ENCODE results near the gene XCL1.

Gene XCL1

DNA sequence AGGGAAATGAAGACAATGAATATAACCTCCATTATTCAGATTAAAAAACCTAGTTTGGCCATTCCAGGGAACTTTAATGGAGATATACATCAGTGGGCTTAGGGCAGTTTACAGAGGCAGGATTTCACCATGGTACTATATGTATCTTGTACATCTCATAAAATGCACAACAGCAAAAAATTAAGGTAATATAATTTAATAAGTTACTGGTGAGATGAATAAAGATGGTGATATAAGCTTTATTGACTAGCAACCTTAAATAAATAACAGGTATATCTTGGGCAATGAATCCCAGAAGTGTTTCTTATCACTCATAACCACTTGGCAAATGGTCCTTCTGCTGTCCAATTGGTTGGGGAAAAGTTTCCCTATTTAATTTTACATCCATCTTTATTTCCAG lies 29.0 kb downstream of the XCL1 start:
- no peak for DNase-seq (ENCODE audit: low read depth in 2 of 2)

DNA sequence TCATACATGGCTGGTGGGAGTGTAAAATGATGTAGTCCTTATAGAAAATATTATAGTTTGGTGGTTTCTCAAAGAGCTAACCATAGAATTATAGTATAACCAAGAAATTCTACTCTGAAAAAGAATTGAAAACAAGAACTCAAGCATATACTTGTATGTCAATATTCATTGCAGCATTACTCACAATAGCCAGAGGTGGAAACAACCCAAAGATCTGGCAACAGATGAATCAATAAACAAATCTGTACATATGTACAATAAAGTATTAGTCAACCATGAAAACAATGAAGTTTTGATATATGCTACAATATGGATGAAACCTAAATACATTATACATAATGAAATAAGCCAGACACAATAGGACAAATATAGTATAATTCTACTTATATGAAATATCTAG lies 29.7 kb downstream of the XCL1 start:
- DNase-seq (ENCODE audit: low read depth in 2 of 2), result no peak

DNA sequence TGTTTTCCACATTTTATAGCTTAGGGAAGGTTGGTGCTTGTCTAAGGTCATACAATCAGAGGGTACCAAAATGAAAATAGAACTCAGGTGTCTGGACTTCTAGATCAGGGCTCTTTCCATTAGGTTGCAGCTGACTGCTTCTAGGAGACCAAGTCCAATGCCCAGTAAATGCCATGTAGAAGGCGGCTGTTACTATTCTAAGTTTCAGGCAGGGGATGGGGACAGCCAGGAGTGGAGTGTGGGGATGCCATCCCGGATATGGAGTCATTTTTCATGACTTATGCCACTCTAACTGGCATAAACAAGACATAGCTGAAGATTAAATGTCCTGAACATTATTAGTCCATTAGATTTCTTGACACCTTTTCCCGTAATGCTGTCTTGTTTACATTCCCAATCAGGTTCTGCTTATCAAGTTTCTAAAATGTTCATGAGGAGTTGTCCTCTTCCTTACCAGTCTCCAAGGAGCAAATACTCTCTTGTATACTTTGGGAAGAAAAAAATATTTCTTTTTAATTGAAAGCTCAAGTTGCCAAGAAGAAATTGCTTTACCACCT lies 31.5 kb downstream of the XCL1 start:
- DNase-seq (ENCODE audit: low read depth in 2 of 2), result no peak

DNA sequence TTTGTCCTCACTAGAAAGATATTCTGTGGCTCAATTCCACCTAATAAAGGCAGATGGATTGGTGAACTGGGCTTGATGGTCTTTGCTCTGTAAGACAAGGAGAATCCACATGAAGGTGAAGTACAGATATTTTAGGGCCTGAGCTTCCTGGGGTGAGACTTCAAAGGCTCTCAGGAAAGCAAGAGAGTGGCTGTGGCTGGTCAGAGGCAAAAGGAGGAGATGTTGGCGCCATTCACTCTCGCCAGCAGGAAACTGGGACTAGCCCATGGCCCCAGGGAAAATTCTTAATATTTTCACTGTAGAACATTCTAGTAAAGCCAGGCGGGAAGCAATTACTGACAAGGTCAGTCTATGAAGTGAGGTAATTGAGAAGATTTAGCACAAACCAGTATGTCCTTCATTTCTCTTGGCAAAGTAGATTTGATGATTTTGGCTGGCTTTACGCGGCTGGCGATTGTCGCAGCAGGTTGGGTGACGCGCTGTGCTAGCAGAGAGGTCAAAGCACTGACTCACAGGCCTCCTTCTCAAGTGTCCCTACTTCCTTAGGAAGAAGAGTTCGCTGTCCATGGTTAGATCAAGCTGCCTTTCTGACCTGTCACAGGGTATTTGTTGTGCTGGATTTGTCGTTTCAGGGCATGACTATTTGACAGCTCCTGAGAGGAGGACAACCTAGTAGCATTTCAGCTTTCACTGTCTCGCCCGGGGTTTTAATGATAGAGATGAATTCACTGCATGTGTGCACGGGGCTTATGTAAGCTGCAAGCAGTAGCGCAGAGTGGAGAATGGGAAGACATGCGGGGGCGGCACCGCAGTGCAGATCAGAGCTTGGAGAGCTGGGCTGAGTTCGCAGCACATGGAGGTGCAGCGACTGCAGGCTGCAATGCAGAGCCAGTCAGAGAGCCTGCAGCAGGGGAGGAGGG lies 32.7 kb downstream of the XCL1 start:
- DNase-seq (ENCODE audit: low read depth in 2 of 2), result no peak

DNA sequence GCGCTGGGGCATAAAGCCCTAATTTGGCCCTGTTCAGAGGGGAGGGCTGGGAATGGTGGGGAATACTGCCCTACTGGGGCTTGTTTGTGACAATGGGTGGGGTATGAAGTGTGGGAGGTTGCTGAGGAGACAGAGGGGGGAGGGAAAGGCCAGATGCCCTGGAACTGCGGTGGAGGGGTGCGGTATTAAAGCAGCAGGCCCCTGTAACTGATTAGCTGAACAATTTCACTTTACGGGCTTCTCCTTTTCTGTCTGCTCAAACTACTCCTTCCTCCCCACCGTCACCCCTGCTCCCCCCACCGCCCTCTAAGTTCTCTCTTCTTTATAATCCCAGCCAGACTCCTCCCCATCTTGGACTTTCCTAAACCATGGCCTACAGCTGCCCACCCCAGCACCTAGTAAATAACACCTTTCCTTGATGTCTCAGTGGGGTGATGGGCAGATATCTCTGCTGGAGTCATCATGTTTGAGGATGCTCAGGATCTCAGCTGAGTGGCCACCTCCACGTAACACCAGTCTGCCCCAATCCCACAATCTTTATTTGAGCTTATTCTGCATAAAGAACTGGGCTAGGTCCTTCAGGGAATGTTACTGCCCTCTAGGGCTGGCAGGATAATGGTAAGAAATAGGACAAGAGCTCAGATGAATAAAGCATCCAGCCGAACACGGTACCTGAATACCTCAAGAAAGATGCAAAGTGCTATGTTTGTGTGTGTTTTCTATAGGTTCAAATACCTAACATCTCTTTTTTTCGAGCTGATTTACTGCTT lies 33.5 kb downstream of the XCL1 start:
- DNase-seq (ENCODE audit: low read depth in 2 of 2), result no peak

- DNase-seq (ENCODE audit: low read depth in 2 of 2), result no peak
Measured at GRCh38 chr1:168613038-168613451, 36.6 kb downstream of the XCL1 start.

- no peak for DNase-seq (ENCODE audit: low read depth in 2 of 2)
Measured at GRCh38 chr1:168613691-168614231, 37.4 kb downstream of the XCL1 start.

DNA sequence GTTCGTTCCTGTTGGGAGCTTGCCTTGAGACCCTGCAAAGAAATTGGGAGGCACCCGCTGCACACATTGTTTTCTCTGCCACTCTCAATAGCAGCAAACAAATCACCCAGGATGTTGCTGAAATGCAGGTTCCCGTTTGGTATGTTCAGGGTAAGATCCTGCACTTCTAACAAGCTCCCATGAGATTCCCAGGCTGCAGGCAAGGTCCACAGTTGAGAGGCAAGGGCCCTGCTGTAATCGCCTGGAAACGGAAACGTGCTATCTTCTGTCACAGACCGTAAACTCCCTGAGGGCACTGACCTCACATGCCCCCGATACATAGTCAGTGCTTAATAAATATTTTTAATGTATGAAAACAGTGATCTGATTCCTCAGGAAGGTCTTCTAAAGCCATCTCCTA lies 37.8 kb downstream of the XCL1 start:
- no peak for DNase-seq (ENCODE audit: low read depth in 2 of 2)

GRCh38 chr1:168615965-168616364 lies 39.6 kb downstream of the XCL1 start:
- DNase-seq (ENCODE audit: low read depth in 2 of 2), result no peak

DNA sequence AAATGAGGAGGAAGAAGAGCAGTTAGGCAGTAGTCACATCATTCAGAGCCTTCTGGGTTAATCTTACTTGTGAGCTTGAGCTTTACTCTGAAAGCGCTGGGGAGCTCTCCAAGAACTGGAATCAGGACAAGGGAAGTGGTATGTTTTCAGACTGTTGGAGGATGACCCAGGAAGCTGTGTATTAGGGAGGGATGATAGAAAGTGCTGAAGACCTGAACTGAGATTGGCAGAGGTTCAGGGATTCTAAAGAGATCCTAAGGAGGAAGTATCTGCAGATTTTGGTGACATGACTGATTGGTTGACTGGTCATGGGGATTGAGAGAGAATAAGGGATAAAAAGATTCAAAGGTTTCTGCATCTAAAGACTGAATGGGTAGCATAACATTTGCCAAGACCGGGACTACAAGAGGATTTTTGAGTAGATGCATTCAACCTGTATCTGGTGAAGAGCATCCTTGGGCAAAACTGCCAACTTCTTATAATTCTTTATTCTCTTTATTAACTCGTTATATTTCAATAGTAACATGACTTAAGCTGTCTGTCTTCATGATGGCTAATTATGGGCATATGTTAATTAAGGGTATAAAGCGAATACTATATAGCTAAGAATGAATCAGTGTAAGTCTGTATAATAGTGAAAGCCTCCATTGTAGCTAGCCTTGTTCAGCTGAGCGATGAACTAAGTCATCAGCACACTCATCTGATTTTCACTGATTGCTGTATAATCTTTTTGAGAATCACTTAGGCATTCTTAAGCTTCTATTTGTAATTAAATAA lies 41.8 kb downstream of the XCL1 start:
- no peak for DNase-seq (ENCODE audit: low read depth in 2 of 2)

DNA sequence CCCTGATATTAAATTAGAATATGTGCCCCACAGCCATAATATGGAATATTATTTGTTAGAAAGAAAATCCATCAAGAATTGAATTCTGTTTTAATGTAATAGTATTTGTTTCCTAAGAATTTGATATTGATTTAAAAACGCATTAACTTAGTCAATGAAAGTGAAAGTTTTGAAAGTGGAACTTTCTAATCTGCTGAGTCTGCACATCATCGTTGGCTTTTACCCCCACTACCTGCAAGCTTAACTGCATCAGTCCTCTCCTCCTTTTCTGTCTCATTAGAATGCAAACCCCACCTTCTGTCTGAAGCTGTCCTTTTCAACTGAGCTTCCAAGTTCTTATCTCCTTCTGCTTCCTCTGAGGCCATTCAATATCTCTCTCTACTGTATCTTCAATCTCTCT lies 42.5 kb downstream of the XCL1 start:
- DNase-seq (ENCODE audit: low read depth in 2 of 2), result no peak

DNA sequence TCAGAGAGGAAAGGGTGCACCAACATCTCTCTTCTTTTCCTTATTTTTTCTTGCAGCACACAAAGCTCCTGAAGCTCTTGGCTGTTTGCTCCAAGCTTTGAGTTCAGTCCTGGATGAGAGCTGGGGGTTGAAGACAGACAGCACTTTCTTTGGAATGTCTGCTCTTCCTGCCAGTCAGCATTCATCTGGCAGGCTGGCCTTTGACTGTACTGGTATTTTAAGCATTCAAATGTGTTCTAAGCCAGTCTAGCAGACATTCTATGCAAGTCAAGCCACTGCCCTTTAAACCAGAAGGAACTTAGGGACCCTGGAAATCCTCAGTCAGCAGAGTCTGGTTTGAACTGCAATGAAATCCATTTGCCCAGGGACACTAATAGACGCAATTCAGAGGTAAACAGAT lies 45.0 kb downstream of the XCL1 start:
- no peak for DNase-seq (ENCODE audit: low read depth in 2 of 2)

- DNase-seq (ENCODE audit: low read depth in 2 of 2), result no peak
Measured at GRCh38 chr1:168623003-168623828, 46.8 kb downstream of the XCL1 start.

DNA sequence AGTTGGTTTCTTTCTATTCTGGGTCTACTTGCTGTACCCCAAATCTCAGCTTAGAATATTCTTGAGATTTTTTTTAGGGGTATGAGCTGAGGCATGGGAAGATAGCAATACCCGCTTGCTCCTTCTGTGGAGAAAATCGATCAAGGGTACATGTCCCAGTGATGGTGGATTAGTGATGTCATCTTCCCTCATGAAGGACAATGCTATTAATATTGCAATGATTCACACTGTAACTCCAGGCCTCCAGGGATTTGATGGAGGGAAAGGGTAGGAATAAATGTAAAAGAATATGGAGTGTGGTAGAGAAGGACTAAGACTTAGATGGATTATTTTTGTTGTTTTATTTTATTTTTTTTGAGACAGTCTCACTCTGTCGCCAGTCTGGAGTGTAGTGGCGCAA lies 47.4 kb downstream of the XCL1 start:
- no peak for DNase-seq (ENCODE audit: low read depth in 2 of 2)

GRCh38 chr1:168626326-168626725 lies 49.9 kb downstream of the XCL1 start:
- no peak for DNase-seq (ENCODE audit: low read depth in 2 of 2)

DNA sequence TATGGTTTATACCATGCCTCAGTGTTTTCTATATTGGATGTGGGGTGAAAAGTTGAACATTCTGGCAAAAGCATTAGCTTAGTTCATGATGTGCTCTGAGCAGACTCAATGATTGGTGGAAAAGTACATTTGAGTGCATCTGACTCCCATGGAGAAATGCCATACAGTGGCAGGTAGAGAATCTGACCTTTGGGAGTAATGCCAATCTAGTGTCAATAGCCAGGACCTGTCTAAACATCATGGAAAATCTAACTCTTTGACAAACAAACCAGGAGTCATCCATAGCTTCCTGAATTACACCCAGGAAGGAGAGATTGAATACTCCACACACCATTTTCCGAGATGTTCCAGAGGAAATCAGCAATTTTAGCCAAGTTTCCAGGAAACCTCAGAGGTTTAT lies 51.0 kb downstream of the XCL1 start:
- no peak for DNase-seq (ENCODE audit: low read depth in 2 of 2)

GRCh38 chr1:168628807-168629206 lies 52.4 kb downstream of the XCL1 start:
- no peak for DNase-seq (ENCODE audit: low read depth in 2 of 2)

DNA sequence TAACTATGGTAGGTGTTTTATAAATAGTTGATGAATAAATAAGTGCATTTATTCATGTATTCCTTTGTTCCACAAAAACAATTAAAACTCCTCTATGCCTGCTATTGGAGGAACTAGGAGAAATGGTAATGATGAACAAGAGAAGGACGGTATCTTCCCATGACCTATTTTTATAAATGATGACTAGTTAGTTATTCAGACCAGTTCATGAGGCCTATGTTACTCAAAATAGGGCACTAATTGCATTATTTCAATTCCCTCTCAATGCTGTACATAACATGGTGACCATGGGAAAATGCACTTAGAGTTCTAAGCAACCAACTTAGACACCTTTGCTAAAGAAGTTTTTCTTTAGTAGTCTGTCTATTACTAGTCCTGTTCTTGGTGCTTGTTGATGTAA lies 53.1 kb downstream of the XCL1 start:
- DNase-seq (ENCODE audit: low read depth in 2 of 2), result no peak

All from stimulated activated CD4-positive, alpha-beta T cell treated with anti-CD3 and anti-CD28 coated beads, Interleukin-1b, Interleukin-23, amount 100 ng/mL, for 1 hour (primary cell).